KBM-7 (cell line): ENCODE results near the gene NFIA.

Experiments
- DNase-seq: peaks from one replicate; pipeline ENCODE4 v3.0.0-alpha.2; 2015
- in situ Hi-C: fragments of 300-500 bp; cut with MboI; formaldehyde crosslinking; loops from 2 replicates; pipeline ENCODE4 v1.14.3; 2020; ENCODE audit warnings: low sequenced_read_pairs, low pct_unique_long_range_greater_than_20kb, mixed read lengths

Gene NFIA

DNA sequence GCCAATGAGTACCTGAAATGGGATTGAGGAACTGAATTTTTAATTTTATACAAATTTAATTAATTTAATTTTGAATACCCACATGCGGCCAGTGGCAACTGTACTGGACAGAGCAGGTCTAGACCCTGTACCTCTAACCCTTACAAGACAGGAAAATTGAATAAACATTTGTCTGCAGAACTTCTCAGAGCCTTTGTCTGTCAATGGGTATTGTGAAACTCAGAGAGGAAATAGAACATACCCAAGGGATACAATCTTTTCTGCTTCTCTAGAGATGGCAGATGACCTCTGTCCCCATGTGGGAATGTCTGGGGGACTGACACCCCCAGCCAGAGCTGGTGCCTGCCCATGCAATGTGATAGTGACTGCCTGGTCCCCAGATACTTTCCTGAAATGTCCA, 421.9 kb downstream of the NFIA start:
- DNase-seq, result no peak
- in situ Hi-C loops, result no loop called here

DNA sequence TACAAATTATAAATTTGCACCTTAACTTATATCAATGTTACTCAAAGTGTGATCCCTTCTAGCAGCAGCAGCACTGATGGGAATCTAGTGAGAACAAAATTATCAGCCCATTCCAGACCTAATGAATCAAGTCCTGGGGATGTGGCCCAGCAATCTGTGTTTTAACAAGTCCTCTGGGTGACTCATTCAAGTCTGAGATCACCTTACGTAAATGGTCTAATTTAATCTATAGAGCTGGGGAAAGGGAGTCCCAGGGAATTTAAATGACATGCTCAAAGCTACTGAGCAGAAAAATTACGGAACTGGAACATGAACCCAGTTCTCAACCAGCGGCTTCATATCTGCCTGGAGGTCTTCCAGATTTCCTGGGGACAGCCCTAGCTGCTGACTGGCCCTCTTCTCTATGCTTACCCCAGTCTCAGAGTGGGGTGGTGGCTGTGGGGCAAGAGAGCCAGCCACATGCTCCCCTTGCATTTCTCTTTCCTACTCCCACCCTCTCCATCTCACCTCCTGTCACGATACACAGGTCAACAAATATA, 422.6 kb downstream of the NFIA start:
- in situ Hi-C loops, result no loop called here
- no peak for DNase-seq

DNA sequence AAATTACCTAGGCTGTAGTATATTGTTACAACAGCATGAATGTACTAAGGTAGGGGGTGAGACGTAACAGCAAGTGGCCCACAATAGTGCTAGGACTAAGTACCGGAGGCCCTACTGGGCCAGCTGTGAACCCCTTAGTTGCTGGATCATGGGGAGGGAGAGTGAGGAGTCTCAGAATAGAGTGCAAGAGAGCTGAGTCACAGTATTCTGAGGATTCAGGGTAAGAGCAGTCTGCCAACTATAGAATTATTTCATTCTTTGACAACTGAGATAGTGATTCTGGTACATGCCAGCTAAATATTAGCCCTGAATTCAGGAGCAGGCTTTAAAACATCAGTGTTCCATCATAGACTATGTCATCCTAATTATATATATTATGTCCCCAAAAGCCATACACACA, 423.9 kb downstream of the NFIA start:
- DNase-seq, result no peak
- in situ Hi-C loops, result no loop called here

DNA sequence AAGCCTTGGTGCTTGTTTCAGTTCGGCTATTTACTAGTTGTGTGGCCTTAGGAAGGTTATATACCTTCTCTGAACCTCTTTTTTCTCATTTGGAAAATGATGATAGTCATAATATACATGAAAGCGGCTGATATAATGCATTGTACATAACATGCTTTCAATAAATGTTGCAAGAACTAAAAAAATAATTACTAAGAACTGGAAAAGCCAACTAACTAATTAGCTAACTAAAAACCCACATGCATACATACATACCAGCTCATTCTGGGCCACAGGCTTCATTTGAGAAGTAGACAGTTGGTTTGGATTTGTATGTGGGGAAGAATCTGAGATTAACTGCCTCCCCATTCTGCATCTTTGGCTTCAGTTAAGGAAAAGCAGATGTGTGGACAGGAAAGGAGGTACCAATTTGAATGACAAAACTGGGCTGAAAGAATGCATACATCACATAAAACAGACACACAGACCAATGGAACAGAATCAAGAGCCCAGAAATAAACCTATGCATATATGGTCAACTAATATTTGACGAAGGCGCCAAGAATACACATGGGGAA, 424.7 kb downstream of the NFIA start:
- DNase-seq, result no peak
- in situ Hi-C loops, result no loop called here
